Liver (tissue), 9 donors: ENCODE data around the gene EWSR1. TPM values are rescaled to one million over a fixed set of nuclear protein-coding genes. Genes with fewer than 3 reads are reported as not detected.

Experiments used
- DNase-seq: peaks from one replicate; pipeline ENCODE4 v3.0.0-alpha.2; 2017; ENCODE audit warnings: low spot score
- H3K27ac ChIP-seq, 2 donors: one replicate each; pipeline ENCODE4 v1.7.0; 2013; ENCODE audit warnings: inconsistent platforms in 2 of 2, low read length in 2 of 2, control low read depth in 1 of 2, low read depth in 1 of 2, mild to moderate bottlenecking in 1 of 2
- H3K27me3 ChIP-seq, 4 donors: one replicate each; pipeline versions ENCODE4 v1.6.1 to v1.7.0; 2013; ENCODE audit warnings: low read length in 3 of 4, inconsistent platforms in 1 of 4, mild to moderate bottlenecking in 1 of 4, moderate library complexity in 1 of 4; ENCODE audit not compliant: control insufficient read depth in 4 of 4, insufficient read depth in 4 of 4
- H3K36me3 ChIP-seq, 4 donors: one replicate each; pipeline versions ENCODE4 v1.6.1 to v1.7.0; 2013; ENCODE audit warnings: low read length in 3 of 4, mild to moderate bottlenecking in 3 of 4, low read depth in 1 of 4, moderate library complexity in 1 of 4; ENCODE audit not compliant: control insufficient read depth in 4 of 4, insufficient read depth in 3 of 4
- H3K4me1 ChIP-seq, 4 donors: one replicate each; pipeline versions ENCODE4 v1.6.1 to v1.7.0; 2013; ENCODE audit warnings: low read length in 3 of 4, mild to moderate bottlenecking in 3 of 4, moderate library complexity in 1 of 4; ENCODE audit not compliant: control insufficient read depth in 4 of 4, insufficient read depth in 4 of 4
- H3K4me3 ChIP-seq, 3 donors: one replicate each; pipeline versions ENCODE4 v1.6.1 to v1.7.0; 2013; ENCODE audit warnings: low read length in 3 of 3, control low read depth in 1 of 3, low read depth in 1 of 3, mild to moderate bottlenecking in 1 of 3
- H3K9ac ChIP-seq, 2 donors: one replicate each; pipeline ENCODE4 v1.7.0; 2013; ENCODE audit warnings: low read length in 2 of 2, mild to moderate bottlenecking in 2 of 2, moderate library complexity in 2 of 2, control low read depth in 1 of 2, low read depth in 1 of 2
- H3K9me3 ChIP-seq, 4 donors: one replicate each; pipeline versions ENCODE4 v1.6.1 to v1.7.0; 2013; ENCODE audit warnings: low read length in 3 of 4; ENCODE audit not compliant: control insufficient read depth in 4 of 4
- EGR1 ChIP-seq, 2 donors: IDR thresholded peaks; 2 replicates each; pipeline ENCODE4 v1.6.1; 2016 to 2018; ENCODE audit warnings: antibody characterized with exemption in 2 of 2, low read depth in 2 of 2
- GABPA ChIP-seq, 2 donors: IDR thresholded peaks in 1 of 2; conservative IDR thresholded peaks in 1 of 2; 2 replicates each; pipeline ENCODE4 v1.6.1; 2016; ENCODE audit warnings: antibody characterized with exemption in 2 of 2, mild to moderate bottlenecking in 1 of 2, moderate library complexity in 1 of 2
- JUND ChIP-seq, 2 donors: IDR thresholded peaks; 2 replicates each; pipeline ENCODE4 v1.6.1; 2016; ENCODE audit warnings: antibody characterized with exemption in 2 of 2
- NR2F2 ChIP-seq: IDR thresholded peaks from 2 replicates; pipeline ENCODE4 v1.6.1; 2016; ENCODE audit warnings: antibody characterized with exemption
- RXRA ChIP-seq, 2 donors: IDR thresholded peaks; 2 replicates each; pipeline ENCODE4 v1.6.1; 2017 to 2018; ENCODE audit warnings: antibody characterized with exemption in 2 of 2, mild to moderate bottlenecking in 1 of 2
- SP1 ChIP-seq: IDR thresholded peaks from 2 replicates; pipeline ENCODE4 v1.6.1; 2018; ENCODE audit warnings: antibody characterized with exemption, mild to moderate bottlenecking
- TAF1 ChIP-seq: conservative IDR thresholded peaks from 2 replicates; pipeline ENCODE4 v1.6.1; 2016; ENCODE audit warnings: antibody characterized with exemption, mild to moderate bottlenecking
- WGBS: extraction: QIAGEN DNeasy Blood & Tissue Kit; methylation state at CpG from one replicate; pipeline ENCODE4 v1.1.7; 2013; 5-methylcytosine and 5-hydroxymethylcytosine counted together
- polyA plus RNA-seq, 2 donors: library from polyadenylated mRNA; stranded (reverse) in 1 of 2; unstranded in 1 of 2; fragments of 200-250 nt in 1 of 2; fragments of >200 nt in 1 of 2; fragmentation: Nextera tagmentation in 1 of 2; extraction: Ambion mirVana in 1 of 2; gene quantifications; one replicate each; pipeline versions ENCODE4 v1.2.1 to v1.2.3, GENCODE V29; 2013 to 2015
- total RNA-seq, 2 donors: library from RNA; depleted of rRNA; stranded (reverse); fragments of >200 nt; gene quantifications; one replicate each; pipeline ENCODE4 v1.2.3, GENCODE V29; 2014
- TF ChIP-seq, protein P1 (sequence below): IDR thresholded peaks from 2 replicates; pipeline ENCODE4 v1.6.1; 2016; ENCODE audit warnings: antibody characterized with exemption
- TF ChIP-seq, protein P2 (sequence below): IDR thresholded peaks from 2 replicates; pipeline ENCODE4 v1.6.1; 2016; ENCODE audit warnings: antibody characterized with exemption, mild to moderate bottlenecking
- donor health status: healthy.
- donor health status: healthy.
- donor health status: healthy.
- donor health status: healthy.
- donor health status: healthy.

Gene EWSR1
- total and polyA plus RNA-seq, 4 donors: 64.8 to 134 (median 78.3) TPM

DNA sequence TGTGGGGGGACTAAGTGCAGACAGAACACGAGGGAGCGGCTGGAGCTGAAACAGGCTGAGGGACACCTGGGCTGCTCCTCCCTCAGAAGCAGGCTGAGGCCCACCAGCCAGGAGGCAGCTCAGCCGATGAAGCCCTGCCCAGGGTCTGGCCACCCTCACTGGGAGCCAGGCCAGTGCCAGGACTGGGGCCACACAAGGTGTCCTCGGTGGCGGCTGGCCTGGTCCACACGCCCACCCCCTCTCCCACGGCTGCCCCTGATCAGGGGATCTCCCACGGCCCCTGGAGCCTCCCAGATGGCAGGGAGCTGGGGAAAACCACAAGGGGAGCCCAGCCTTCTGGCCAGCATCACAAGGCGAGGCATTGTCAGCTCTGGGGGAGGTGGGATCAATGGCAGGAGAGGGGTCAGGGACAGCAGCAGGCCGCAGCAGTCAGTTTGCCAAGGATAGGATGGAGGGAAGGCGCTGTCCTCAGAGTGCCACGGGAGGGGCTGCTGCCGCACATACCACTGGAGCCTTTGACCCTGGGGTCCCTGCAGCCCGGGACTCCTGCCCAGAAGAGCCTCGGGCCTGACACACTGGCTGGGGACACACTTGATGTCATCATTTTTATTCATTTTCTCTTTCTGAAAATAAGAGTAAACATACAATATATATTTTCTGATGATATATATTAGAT lies 59.2 kb downstream of the EWSR1 start:
- H3K9me3 ChIP-seq: no peaks in the 10 kb centered on the region
- no peaks in the 10 kb centered on the region for H3K27me3 ChIP-seq
- H3K27ac ChIP-seq: no peak overlapping the region
- TF ChIP-seq NR2F2 (peak; percentile 51), RXRA (IDR thresholded peaks at IDR 0.05) (peak; percentile 14 to 45)
- TF ChIP-seq, protein P1, sequence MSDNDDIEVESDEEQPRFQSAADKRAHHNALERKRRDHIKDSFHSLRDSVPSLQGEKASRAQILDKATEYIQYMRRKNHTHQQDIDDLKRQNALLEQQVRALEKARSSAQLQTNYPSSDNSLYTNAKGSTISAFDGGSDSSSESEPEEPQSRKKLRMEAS: no peak
- 84% methylated on average over 15 of the region's 15 CpGs for WGBS
- peaks cover 5 to 43% (median 8%) of the 10 kb centered on the region in 4 donors for H3K36me3 ChIP-seq
- H3K4me3 ChIP-seq: no peak overlapping the region
- peaks cover 0 to 6% (median 0%) of the 10 kb centered on the region in 4 donors for H3K4me1 ChIP-seq
- no peak overlapping the region for H3K9ac ChIP-seq
- no peak for DNase-seq

DNA sequence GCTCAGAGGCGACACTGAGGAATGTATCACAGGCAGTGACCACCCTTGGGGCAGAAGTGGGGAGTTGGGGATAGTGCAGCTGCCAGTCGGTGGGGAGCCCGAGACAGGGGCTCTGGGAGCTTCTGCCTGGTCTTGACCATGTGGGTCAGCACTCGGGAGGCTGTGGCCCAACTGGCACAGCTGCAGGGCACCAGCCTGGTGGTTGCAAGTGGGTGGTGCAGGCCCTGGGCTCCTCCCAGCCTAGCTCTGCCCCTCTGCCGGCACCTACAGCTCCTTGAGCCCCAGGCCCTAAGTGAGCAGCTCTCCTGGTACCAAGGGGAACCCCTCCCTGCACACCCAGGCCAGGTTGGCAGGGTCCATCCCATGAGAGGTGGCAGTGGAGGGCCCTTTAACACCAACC lies 60.0 kb downstream of the EWSR1 start:
- TF ChIP-seq JUND (IDR thresholded peaks at IDR 0.05) (no peak), GABPA (IDR thresholded peaks at IDR 0.05 in 1 of 2, conservative IDR thresholded peaks at IDR 0.05 in 1 of 2) (no peak), EGR1 (IDR thresholded peaks at IDR 0.05; ENCODE audit: low read depth in 2 of 2) (no peak)
- WGBS: 91% methylated on average over 5 of the region's 5 CpGs

DNA sequence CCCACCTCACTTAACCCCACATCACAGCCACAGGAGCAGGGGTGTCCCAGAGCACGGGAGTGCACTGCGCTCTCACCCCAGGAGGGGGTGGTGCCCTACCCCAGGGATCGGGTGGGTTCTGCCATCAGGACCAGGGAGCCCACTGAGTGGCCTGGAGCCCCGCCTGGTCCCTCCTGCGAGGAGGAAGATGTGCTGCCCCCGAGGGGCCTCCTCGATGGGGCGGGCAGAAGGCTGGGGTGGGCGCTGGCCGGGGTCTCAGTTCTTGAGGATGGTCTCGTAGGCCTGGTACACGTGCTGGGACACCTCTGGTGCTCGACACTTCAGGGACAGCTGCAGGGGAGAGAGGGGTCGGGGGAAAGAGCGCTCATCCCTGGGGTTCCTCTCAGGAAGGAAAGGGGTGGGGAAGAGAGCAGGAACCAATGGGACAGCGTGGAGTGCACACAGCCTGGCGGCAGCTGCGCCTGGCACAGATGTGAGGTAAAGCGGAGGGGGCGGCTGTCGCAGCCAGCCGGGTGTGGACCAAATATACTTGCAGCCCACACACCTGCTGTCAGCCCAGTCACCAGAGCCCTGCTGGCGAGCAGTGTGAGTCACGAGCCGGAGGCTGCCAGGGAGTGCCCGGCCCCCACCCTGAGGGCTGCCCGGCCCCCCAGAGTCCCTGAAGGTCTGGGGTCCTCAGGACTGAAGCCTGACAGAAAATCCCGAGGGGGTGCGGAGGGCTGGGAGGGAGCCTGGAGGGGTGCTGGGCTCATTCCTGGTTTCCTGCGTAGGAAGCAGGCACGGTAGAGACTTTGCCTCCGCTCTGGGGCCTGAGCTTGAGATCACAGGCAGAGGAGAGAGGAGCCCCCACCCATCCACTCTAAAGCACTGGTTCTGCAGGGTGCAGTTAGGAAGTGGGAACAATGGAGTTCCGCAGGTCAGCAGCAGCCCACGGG lies 60.8 kb downstream of the EWSR1 start:
- no peak overlapping the region for H3K9ac ChIP-seq
- 96% methylated on average over 34 of the region's 34 CpGs for WGBS
- H3K4me1 ChIP-seq: peaks cover 0 to 6% (median 0%) of the 10 kb centered on the region in 4 donors
- no peak overlapping the region for H3K27ac ChIP-seq
- TF ChIP-seq SP1: no peak
- no peak for TF ChIP-seq TAF1
- TF ChIP-seq, protein P1: no peak
- no peak for TF ChIP-seq GABPA (IDR thresholded peaks at IDR 0.05 in 1 of 2, conservative IDR thresholded peaks at IDR 0.05 in 1 of 2)
- TF ChIP-seq, protein P2, sequence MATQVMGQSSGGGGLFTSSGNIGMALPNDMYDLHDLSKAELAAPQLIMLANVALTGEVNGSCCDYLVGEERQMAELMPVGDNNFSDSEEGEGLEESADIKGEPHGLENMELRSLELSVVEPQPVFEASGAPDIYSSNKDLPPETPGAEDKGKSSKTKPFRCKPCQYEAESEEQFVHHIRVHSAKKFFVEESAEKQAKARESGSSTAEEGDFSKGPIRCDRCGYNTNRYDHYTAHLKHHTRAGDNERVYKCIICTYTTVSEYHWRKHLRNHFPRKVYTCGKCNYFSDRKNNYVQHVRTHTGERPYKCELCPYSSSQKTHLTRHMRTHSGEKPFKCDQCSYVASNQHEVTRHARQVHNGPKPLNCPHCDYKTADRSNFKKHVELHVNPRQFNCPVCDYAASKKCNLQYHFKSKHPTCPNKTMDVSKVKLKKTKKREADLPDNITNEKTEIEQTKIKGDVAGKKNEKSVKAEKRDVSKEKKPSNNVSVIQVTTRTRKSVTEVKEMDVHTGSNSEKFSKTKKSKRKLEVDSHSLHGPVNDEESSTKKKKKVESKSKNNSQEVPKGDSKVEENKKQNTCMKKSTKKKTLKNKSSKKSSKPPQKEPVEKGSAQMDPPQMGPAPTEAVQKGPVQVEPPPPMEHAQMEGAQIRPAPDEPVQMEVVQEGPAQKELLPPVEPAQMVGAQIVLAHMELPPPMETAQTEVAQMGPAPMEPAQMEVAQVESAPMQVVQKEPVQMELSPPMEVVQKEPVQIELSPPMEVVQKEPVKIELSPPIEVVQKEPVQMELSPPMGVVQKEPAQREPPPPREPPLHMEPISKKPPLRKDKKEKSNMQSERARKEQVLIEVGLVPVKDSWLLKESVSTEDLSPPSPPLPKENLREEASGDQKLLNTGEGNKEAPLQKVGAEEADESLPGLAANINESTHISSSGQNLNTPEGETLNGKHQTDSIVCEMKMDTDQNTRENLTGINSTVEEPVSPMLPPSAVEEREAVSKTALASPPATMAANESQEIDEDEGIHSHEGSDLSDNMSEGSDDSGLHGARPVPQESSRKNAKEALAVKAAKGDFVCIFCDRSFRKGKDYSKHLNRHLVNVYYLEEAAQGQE: no peak
- TF ChIP-seq JUND (IDR thresholded peaks at IDR 0.05): no peak
- TF ChIP-seq NR2F2: no peak
- H3K36me3 ChIP-seq: peaks cover 5 to 48% (median 10%) of the 10 kb centered on the region in 4 donors
- H3K4me3 ChIP-seq: no peak overlapping the region
- DNase-seq: no peak
- no peaks in the 10 kb centered on the region for H3K9me3 ChIP-seq
- H3K27me3 ChIP-seq: no peaks in the 10 kb centered on the region

More for the DNA sequence above, 60.0 kb downstream of the EWSR1 start:
- no peak for DNase-seq
- H3K4me3 ChIP-seq: no peak overlapping the region
- H3K27me3 ChIP-seq: no peaks in the 10 kb centered on the region
- H3K9ac ChIP-seq: no peak overlapping the region
- H3K27ac ChIP-seq: no peak overlapping the region
- peaks cover 0 to 6% (median 0%) of the 10 kb centered on the region in 4 donors for H3K4me1 ChIP-seq
- H3K9me3 ChIP-seq: no peaks in the 10 kb centered on the region
- H3K36me3 ChIP-seq: peaks cover 5 to 46% (median 10%) of the 10 kb centered on the region in 4 donors
